NCI-H748 (cell line): Measurements from ENCODE around the gene IFT80.
A peak's percentile ranks its signal among the peaks of the same experiment; 100 is the strongest.
"Not testable (repeated sequence)": the region's sequence is repeated elsewhere in the genome, so short reads cannot be mapped to it uniquely, and the experiment has no call there.

ENCODE experiments used
- DNase-seq: peaks from one replicate; lab custom pipeline; 2025; ENCODE audit not compliant: unreplicated experiment; lab: John Stamatoyannopoulos, UW

The IFT80 gene

GRCh38 chr3:160369784-160370183, 29.2 kb downstream of the IFT80 start:
- no peak for DNase-seq

- no peak for DNase-seq
Measured at GRCh38 chr3:160368804-160369203, 30.2 kb downstream of the IFT80 start.

- no peak for DNase-seq
Measured at GRCh38 chr3:160365869-160366522, 33.0 kb downstream of the IFT80 start.

- not testable (repeated sequence) for DNase-seq
Measured at GRCh38 chr3:160362896-160363295, 36.1 kb downstream of the IFT80 start.

GRCh38 chr3:160355826-160356225, 43.2 kb downstream of the IFT80 start:
- no peak for DNase-seq

- no peak for DNase-seq
Measured at GRCh38 chr3:160346511-160346910, 52.5 kb downstream of the IFT80 start.

GRCh38 chr3:160343132-160343531, 55.9 kb downstream of the IFT80 start:
- peak; percentile 18 for DNase-seq

GRCh38 chr3:160340351-160340750, 58.7 kb downstream of the IFT80 start:
- DNase-seq = no peak

GRCh38 chr3:160331127-160331937, 67.7 kb downstream of the IFT80 start:
- DNase-seq = no peak

- no peak for DNase-seq
Measured at GRCh38 chr3:160330690-160331089, 68.3 kb downstream of the IFT80 start.

GRCh38 chr3:160330109-160330508, 68.9 kb downstream of the IFT80 start:
- peak; percentile 1 for DNase-seq

- not testable (repeated sequence) for DNase-seq
Measured at GRCh38 chr3:160326286-160326685, 72.7 kb downstream of the IFT80 start.

- not testable (repeated sequence) for DNase-seq
Measured at GRCh38 chr3:160321821-160322220, 77.2 kb downstream of the IFT80 start.

GRCh38 chr3:160319322-160319721, 79.7 kb downstream of the IFT80 start:
- no peak for DNase-seq

GRCh38 chr3:160314995-160315394, 84.0 kb downstream of the IFT80 start:
- no peak for DNase-seq

GRCh38 chr3:160312014-160312624, 86.9 kb downstream of the IFT80 start:
- DNase-seq = peak; percentile 0

- DNase-seq = no peak
Measured at GRCh38 chr3:160302806-160303205, 96.2 kb downstream of the IFT80 start.

- DNase-seq = no peak
Measured at GRCh38 chr3:160296591-160296990, 102.4 kb downstream of the IFT80 start.

- no peak for DNase-seq
Measured at GRCh38 chr3:160291909-160292299, 107.1 kb downstream of the IFT80 start.

- no peak for DNase-seq
Measured at GRCh38 chr3:160291290-160291908, 107.6 kb downstream of the IFT80 start.

- DNase-seq = no peak
Measured at GRCh38 chr3:160287666-160288065, 111.4 kb downstream of the IFT80 start.

GRCh38 chr3:160286231-160286630, 112.8 kb downstream of the IFT80 start:
- DNase-seq = no peak
